CD4-positive, alpha-beta T cell treated with Interferon alpha-2 for 1 hour (primary cell): ENCODE measurements around the gene PHF21B.

Experiments
- DNase-seq, 2 donors: peaks; one replicate each; pipeline ENCODE4 v3.0.0-alpha.2; 2020 to 2022

The PHF21B gene

DNA sequence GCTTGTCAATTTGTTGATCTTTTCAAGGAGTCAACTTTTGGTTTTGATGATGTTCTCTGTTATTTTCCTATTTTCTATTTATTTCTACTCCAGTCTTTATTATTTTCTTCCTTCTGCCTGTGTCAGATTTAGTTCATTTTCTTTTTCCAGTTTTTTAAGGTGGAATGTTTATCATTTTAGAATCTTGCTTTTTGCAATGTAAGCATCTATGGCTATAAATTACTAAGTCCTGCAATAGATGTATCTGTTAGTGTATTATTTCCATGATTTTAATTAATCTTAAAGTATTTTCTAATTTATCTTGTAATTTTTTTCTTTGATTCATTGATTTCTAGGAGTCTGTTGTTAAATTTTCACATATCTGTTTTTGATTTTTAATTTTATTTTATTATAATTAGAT, 175.7 kb downstream of the PHF21B start:
- no peak for DNase-seq

DNA sequence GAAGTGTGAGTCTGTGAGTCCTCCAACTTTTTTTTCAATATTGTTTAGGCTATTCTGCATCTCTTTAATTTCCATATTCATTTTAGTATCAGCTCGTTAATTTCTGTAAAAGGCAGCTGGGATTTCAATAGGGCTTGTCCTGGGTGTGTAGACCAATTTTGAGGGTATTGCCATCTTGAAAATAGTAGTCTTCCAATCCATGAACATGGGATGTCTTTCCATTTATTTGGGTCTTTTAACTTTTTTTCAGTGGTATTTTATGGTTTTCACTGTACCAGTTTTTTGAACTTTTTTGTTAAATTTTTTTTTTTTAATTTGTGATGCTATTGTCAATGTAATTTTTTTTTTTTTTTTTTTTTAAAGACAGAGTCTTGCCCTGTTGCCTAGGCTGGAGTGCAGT, 177.9 kb downstream of the PHF21B start:
- no peak for DNase-seq
